H1 (cell line): ENCODE results near the gene AGFG1. TPM values are rescaled to one million over a fixed set of nuclear protein-coding genes. Genes with fewer than 3 reads are reported as not detected.

Experiments
- microRNA-seq, 2 experiments: library from miRNA; unstranded; fragments of <30 nt; microRNA quantifications; one replicate each; pipeline versions ENCODE4 to v1.2.0, GENCODE V29; 2016 to 2020; ENCODE audit warnings: borderline microRNAs expressed in 2 of 2, borderline number of aligned reads in 2 of 2, borderline replicate concordance in 1 of 2
- polyA plus RNA-seq, 7 experiments: library from polyadenylated mRNA; depleted of rRNA in 3 of 7; stranded (reverse) in 5 of 7; unstranded in 2 of 7; fragments of >200 nt in 5 of 7; fragments of 200-250 nt in 2 of 7; gene quantifications; 1 replicate in 5 of 7; 2 replicates in 1 of 7; 4 replicates in 1 of 7; pipeline versions ENCODE4 v1.2.1 to v1.2.3, GENCODE V29; 2011 to 2013; ENCODE audit warnings: missing spikeins in 2 of 7, mixed read lengths in 2 of 7
- total RNA-seq: library from RNA; stranded (reverse); fragmentation: NEBNext Ultra II Directional; extraction: Animal tissue kit (Norgen Biotek cat#: 25700); gene quantifications from 2 replicates; pipeline ENCODE4 v1.2.1, GENCODE V29; 2021

The AGFG1 gene
- total and polyA plus RNA-seq, 2 of the 8 experiments (the other 6 are each of a cell fraction or from before 2014, with no cell fraction given) = 102 to 147 TPM

Small RNA genes lying within 50 kb of the gene (microRNA-seq; reads per million reads assigned to microRNA genes)
- 0 to 0.23 reads per million in 2 experiments for gene MIR5703

Other genes starting within 250 kb of the AGFG1 start
- 86.8 and 89.5 TPM in 2 replicates for gene MFF, start 146.9 kb upstream of the AGFG1 start, total RNA-seq
- 26.4 and 36.2 TPM in 2 replicates for gene MFF, start 146.9 kb upstream of the AGFG1 start, polyA plus RNA-seq (2011; rRNA removed)
- gene TM4SF20, start 92.8 kb upstream of the AGFG1 start, total RNA-seq = not detected in 2 replicates
- not detected in 2 replicates for gene TM4SF20, start 92.8 kb upstream of the AGFG1 start, polyA plus RNA-seq (2011; rRNA removed)
- gene SCYGR1, start 84.2 kb upstream of the AGFG1 start, total RNA-seq = not detected in 2 replicates
- gene SCYGR1, start 84.2 kb upstream of the AGFG1 start, polyA plus RNA-seq (2011; rRNA removed) = not detected in 2 replicates
- not detected in 2 replicates for gene SCYGR2, start 126.7 kb downstream of the AGFG1 start, total RNA-seq
- gene SCYGR2, start 126.7 kb downstream of the AGFG1 start, polyA plus RNA-seq (2011; rRNA removed) = not detected in 2 replicates
- gene SCYGR3, start 142.7 kb downstream of the AGFG1 start, total RNA-seq = not detected in 2 replicates
- gene SCYGR3, start 142.7 kb downstream of the AGFG1 start, polyA plus RNA-seq (2011; rRNA removed) = not detected in 2 replicates
- gene SCYGR4, start 145.3 kb downstream of the AGFG1 start, total RNA-seq = not detected in 2 replicates
- gene SCYGR4, start 145.3 kb downstream of the AGFG1 start, polyA plus RNA-seq (2011; rRNA removed) = not detected in 2 replicates
- not detected in 2 replicates for gene SCYGR5, start 194.6 kb downstream of the AGFG1 start, total RNA-seq
- gene SCYGR5, start 194.6 kb downstream of the AGFG1 start, polyA plus RNA-seq (2011; rRNA removed) = not detected in 2 replicates
- gene SLC19A3, start 245.9 kb downstream of the AGFG1 start, total RNA-seq = 5.9 and 9.8 TPM in 2 replicates
- 7.0 and 8.4 TPM in 2 replicates for gene SLC19A3, start 245.9 kb downstream of the AGFG1 start, polyA plus RNA-seq (2011; rRNA removed)